Medulla oblongata (tissue), 1 donor: ENCODE results near the gene GALNT6.
"Not testable (repeated sequence)": the region's sequence is repeated elsewhere in the genome, so short reads cannot be mapped to it uniquely, and the experiment has no call there.

Experiments
- DNase-seq: peaks from one replicate; pipeline ENCODE4 v3.0.0-alpha.2; 2015; ENCODE audit errors: extremely low spot score

Gene GALNT6

GRCh38 chr12:51323317-51323960, 67.8 kb downstream of the GALNT6 start:
- no peak for DNase-seq

DNA sequence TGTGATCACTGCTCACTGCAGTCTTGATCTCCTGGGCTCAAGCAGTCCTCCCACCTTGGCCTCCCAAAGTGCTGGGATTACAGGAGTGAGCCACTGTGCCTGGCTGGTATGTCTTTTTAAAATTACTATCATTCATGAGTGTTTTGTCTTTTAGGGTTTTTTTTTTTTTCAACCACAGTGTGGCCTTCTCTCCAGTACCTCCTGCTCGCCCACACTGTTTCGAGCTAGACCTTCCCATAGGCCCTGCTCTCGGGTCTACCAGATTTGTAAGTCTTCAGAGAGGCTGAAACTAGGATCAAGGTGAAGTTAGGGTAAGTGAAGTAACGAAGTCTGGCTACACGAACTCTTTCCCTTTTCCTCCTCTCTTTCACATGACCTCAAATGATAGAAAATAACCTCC, 68.8 kb downstream of the GALNT6 start:
- no peak for DNase-seq

- DNase-seq: no peak
Measured at GRCh38 chr12:51321882-51322281, 69.3 kb downstream of the GALNT6 start.

DNA sequence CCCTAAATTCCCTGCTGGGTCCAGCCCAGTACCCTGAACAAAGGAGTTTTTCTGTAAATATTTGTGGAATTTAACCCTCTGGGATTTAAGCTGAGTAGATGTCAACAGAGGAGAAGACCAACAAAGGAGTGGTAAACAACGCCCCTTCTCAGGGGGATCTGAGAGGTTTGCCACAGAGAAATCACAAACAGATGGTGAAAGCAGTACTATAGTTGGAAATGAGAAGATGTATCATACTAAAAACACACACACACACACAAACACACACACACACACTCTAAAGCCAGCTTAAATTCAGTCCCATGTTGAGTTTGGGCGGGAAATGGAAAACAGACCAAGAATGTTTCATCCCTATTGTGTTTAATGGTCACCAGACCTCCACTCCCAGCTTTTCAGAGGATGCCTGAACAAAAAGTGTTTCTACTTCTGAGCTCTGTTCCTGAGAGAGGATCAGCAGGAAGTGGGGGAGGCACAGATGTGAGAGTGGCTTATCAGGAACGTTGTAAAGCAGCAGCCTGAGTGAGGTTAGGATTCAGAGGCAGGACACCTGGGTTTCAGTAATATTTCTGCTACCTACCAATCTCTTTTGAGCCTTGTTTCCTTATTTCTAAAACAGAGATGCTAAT, 70.4 kb downstream of the GALNT6 start:
- no peak for DNase-seq

- no peak for DNase-seq
Measured at GRCh38 chr12:51320311-51320694, 70.9 kb downstream of the GALNT6 start.

GRCh38 chr12:51318846-51319599, 72.2 kb downstream of the GALNT6 start:
- no peak for DNase-seq

- not testable (repeated sequence) for DNase-seq
Measured at GRCh38 chr12:51318057-51318806, 73.0 kb downstream of the GALNT6 start.

GRCh38 chr12:51311389-51311788, 79.8 kb downstream of the GALNT6 start:
- DNase-seq: no peak

- DNase-seq: no peak
Measured at GRCh38 chr12:51307655-51308593, 83.3 kb downstream of the GALNT6 start.

DNA sequence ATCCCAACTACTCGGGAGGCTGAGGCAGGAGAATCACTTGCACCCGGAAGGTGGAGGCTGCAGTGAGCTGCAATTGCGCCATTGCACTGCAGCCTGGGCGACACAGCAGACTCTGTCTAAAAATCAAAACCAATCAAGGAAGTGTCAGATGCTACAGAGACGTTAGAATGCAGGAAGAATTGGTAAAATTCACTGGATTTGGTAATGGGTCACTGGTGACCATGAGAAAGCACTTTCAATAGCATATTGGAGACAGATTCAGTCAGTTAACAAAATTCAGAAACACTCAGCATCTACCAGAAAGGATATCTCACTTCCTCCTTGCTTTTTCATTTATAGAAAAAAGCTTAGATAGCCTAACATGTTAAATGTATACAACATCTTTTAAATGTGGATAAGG, 84.7 kb downstream of the GALNT6 start:
- DNase-seq: no peak
